Stimulated activated CD4-positive, alpha-beta T cell treated with anti-CD3 and anti-CD28 coated beads, Interleukin-4, amount 100 ng/mL, for 4 hours (primary cell): ENCODE results near the gene YEATS4.

Source experiments
- DNase-seq, 2 experiments: peaks; one replicate each; pipeline ENCODE4 v3.0.0-alpha.2; 2020

Gene YEATS4

GRCh38 chr12:69440016-69440415 lies 80.5 kb downstream of the YEATS4 start:
- no peak for DNase-seq
